Endothelial cell of umbilical vein (primary cell): Measurements from ENCODE around the gene MYRIP. TPM values are rescaled to one million over a fixed set of nuclear protein-coding genes. Genes with fewer than 3 reads are reported as not detected.

Source experiments
- BruUV-seq: library from RNA; stranded (reverse); fragments of 400-500 nt; replicated peaks from 2 replicates; lab custom pipeline; 2021; lab: Mats Ljungman, UMichigan
- CTCF ChIA-PET: fragments of 300-600, 350-600 bp; sonication (Branson Sonifier 250); formaldehyde crosslinking; loops from one replicate; lab custom pipeline; 2021; ENCODE audit warnings: antibody characterized with exemption, inconsistent platforms; lab: Charles Lee
- POLR2A ChIA-PET: fragments of 300-600, 350-600 bp; sonication (Branson Sonifier 250); formaldehyde crosslinking; loops from one replicate; lab custom pipeline; 2021; ENCODE audit warnings: antibody characterized with exemption, inconsistent platforms; lab: Charles Lee
- DNase-seq: peaks from one replicate; pipeline ENCODE4 v3.0.0-alpha.2; 2011; ENCODE audit warnings: low read depth, low spot score
- FAIRE-seq: peaks from 2 replicates; lab custom pipeline; 2011; peaks lifted over from hg19 to GRCh38; lab: Jason Lieb, UNC
- H2AFZ ChIP-seq: 2 replicates; pipeline ENCODE4 v1.6.0; 2012; ENCODE audit warnings: low read depth, low read length, control low read depth, inconsistent platforms
- H3K27ac ChIP-seq: 2 replicates; pipeline ENCODE4 v1.5.1; 2011; ENCODE audit warnings: low read depth, mild to moderate bottlenecking, control low read depth, low read length, moderate library complexity; ENCODE audit not compliant: insufficient read depth
- H3K27me3 ChIP-seq, 2 experiments: 2 replicates each; pipeline versions ENCODE4 v1.6.0 to v1.6.1; 2011; ENCODE audit warnings: low read length in 2 of 2, mixed read lengths in 1 of 2; ENCODE audit not compliant: control insufficient read depth in 2 of 2, insufficient read depth in 2 of 2
- H3K36me3 ChIP-seq, 2 experiments: 2 replicates in 1 of 2; 3 replicates in 1 of 2; pipeline ENCODE4 v1.5.1; 2011; ENCODE audit warnings: low read length in 2 of 2, mild to moderate bottlenecking in 1 of 2, moderate library complexity in 1 of 2; ENCODE audit not compliant: control insufficient read depth in 2 of 2, insufficient read depth in 2 of 2; ENCODE audit errors: extremely low read depth in 1 of 2
- H3K4me1 ChIP-seq: 3 replicates; pipeline ENCODE4 v1.5.1; 2011; ENCODE audit warnings: mild to moderate bottlenecking, low read length; ENCODE audit not compliant: control insufficient read depth, insufficient read depth; ENCODE audit errors: extremely low read depth
- H3K4me2 ChIP-seq: 2 replicates; pipeline ENCODE4 v1.6.1; 2011; ENCODE audit warnings: low read length, control low read depth, mixed read lengths; ENCODE audit not compliant: insufficient read depth
- H3K4me3 ChIP-seq, 3 experiments: fragments of 200-600 bp in 1 of 3; sonication (generic), shearing (Covaris generic) in 1 of 3; replicated peaks in 1 of 3; 2 replicates each; pipeline ENCODE4 v1.5.1; 2011 to 2016; ENCODE audit warnings: control low read depth in 3 of 3, low read length in 3 of 3, mild to moderate bottlenecking in 2 of 3, inconsistent platforms in 1 of 3, low read depth in 1 of 3, moderate library complexity in 1 of 3; ENCODE audit not compliant: insufficient read depth in 1 of 3
- H3K79me2 ChIP-seq: 2 replicates; pipeline ENCODE4 v1.6.0; 2012; ENCODE audit warnings: low read length, inconsistent platforms; ENCODE audit not compliant: control insufficient read depth, insufficient read depth
- H3K9ac ChIP-seq: replicated peaks from 2 replicates; pipeline ENCODE3; 2011; ENCODE audit warnings: low read length, control low read depth; ENCODE audit not compliant: insufficient read depth; ENCODE audit errors: extremely low read depth
- H3K9me1 ChIP-seq: replicated peaks from 3 replicates; pipeline ENCODE4 v1.6.0; 2011; ENCODE audit warnings: mild to moderate bottlenecking, low read length; ENCODE audit not compliant: control insufficient read depth, insufficient read depth; ENCODE audit errors: extremely low read depth
- H3K9me3 ChIP-seq: replicated peaks from 2 replicates; pipeline ENCODE4 v1.5.1; 2012; ENCODE audit warnings: low read length, inconsistent platforms; ENCODE audit not compliant: control insufficient read depth, insufficient read depth
- H4K20me1 ChIP-seq: replicated peaks from 2 replicates; pipeline ENCODE3; 2011; ENCODE audit warnings: mild to moderate bottlenecking, low read length; ENCODE audit not compliant: control insufficient read depth, insufficient read depth; ENCODE audit errors: extremely low read depth
- EZH2 ChIP-seq: IDR thresholded peaks from 2 replicates; pipeline ENCODE4 v1.6.1; 2012; ENCODE audit warnings: borderline replicate concordance, low read depth, mild to moderate bottlenecking, moderate library complexity, low read length, inconsistent platforms; ENCODE audit not compliant: severe bottlenecking
- FOS ChIP-seq: IDR thresholded peaks from 2 replicates; pipeline ENCODE4 v1.6.1; 2011; ENCODE audit warnings: mild to moderate bottlenecking, low read length, moderate library complexity, borderline replicate concordance; ENCODE audit not compliant: insufficient read depth
- GATA2 ChIP-seq: IDR thresholded peaks from 2 replicates; pipeline ENCODE4 v1.7.0; 2011; ENCODE audit warnings: low read depth, mild to moderate bottlenecking, moderate library complexity, mixed read lengths, low read length; ENCODE audit not compliant: insufficient read length, insufficient read depth
- JUN ChIP-seq: IDR thresholded peaks from 2 replicates; pipeline ENCODE4 v1.6.1; 2011; ENCODE audit warnings: borderline replicate concordance, low read depth; ENCODE audit not compliant: insufficient read length, insufficient read depth
- MYC ChIP-seq: IDR thresholded peaks from one replicate; pipeline ENCODE4 v1.6.1; 2011; ENCODE audit warnings: mild to moderate bottlenecking, low read depth, low read length
- POLR2A ChIP-seq: IDR thresholded peaks from 2 replicates; pipeline ENCODE4 v1.6.1; 2012; ENCODE audit warnings: low read depth, mild to moderate bottlenecking, control low read depth, low read length
- POLR2AphosphoS5 ChIP-seq: IDR thresholded peaks from 2 replicates; pipeline ENCODE4 v1.6.1; 2012; ENCODE audit warnings: low read depth, mild to moderate bottlenecking, control low read depth, low read length, moderate library complexity; ENCODE audit not compliant: insufficient read depth
- dilution Hi-C: fragments of 300-500 bp; cut with MboI; formaldehyde crosslinking; loops from one replicate; pipeline ENCODE4 v1.15.0; 2019; ENCODE audit warnings: low sequenced_read_pairs; ENCODE audit not compliant: extremely low pct_ligation_motif_present
- intact Hi-C: fragments of 100-400 bp; cut with micrococcal nuclease; formaldehyde crosslinking; loops from one replicate; pipeline ENCODE4 v1.10.0; 2022
- polyA plus RNA-seq, 4 experiments: library from polyadenylated mRNA; depleted of rRNA in 3 of 4; stranded (reverse) in 3 of 4; unstranded in 1 of 4; fragments of >200 nt; gene quantifications; 2 replicates each; pipeline versions ENCODE4 v1.2.1 to v1.2.3, GENCODE V29; 2011 to 2012; ENCODE audit warnings: missing spikeins in 1 of 4
- total RNA-seq: library from RNA; stranded (reverse); gene quantifications from 2 replicates; pipeline ENCODE4 v1.2.3, GENCODE V29; 2021
- TF ChIP-seq, protein P1 (sequence below): IDR thresholded peaks from 2 replicates; pipeline ENCODE4 v1.6.1; 2011; ENCODE audit not compliant: insufficient read depth, insufficient read length
- TF ChIP-seq, protein P2 (sequence below), 2 donors: IDR thresholded peaks; 1 replicate in 1 of 2; 2 replicates in 1 of 2; pipeline ENCODE4 v1.5.1; 2011; ENCODE audit warnings: low read length in 2 of 2, mild to moderate bottlenecking in 2 of 2, moderate library complexity in 2 of 2, control low read depth in 1 of 2, inconsistent platforms in 1 of 2, low read depth in 1 of 2; ENCODE audit not compliant: insufficient read depth in 1 of 2; ENCODE audit errors: extremely low read depth in 1 of 2

The MYRIP gene
- total and polyA plus RNA-seq, 2 donors (not counting 3 experiments of a cell fraction or from before 2014, with no cell fraction given), result 6.7 to 11.9 TPM

DNA sequence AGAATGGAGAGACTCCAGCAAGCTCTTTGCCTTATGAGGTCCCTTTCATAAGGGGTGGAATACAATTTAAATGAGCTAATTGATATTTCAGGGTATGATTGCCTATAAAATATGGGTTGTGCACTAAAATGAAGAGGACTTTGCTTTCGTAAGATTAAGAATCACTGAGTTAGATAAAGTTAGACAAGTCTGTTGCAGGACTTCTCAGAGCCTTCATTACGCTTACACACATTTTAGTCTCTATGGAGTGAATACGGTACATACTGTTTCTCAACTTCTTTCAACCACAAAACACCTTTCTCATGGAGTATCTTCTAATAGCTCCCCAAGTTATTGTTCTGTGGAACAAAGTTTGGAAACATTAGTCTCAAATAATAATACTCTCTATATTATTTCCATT is 17.8 kb upstream of the MYRIP start:
- no peaks in the 10 kb centered on the region for H3K36me3 ChIP-seq
- POLR2A ChIA-PET, result no interaction called here
- H3K9me3 ChIP-seq, result no peaks in the 10 kb centered on the region
- FAIRE-seq, result no peak
- no peak overlapping the region for H3K4me2 ChIP-seq
- H4K20me1 ChIP-seq, result no peaks in the 10 kb centered on the region
- no peak overlapping the region for H3K4me3 ChIP-seq
- no peak for DNase-seq
- BruUV-seq, result no TSS peak
- TF ChIP-seq POLR2AphosphoS5 (no peak), MYC (no peak), FOS (no peak), EZH2 (no peak), POLR2A (no peak), GATA2 (no peak), JUN (no peak)
- TF ChIP-seq, protein P1, sequence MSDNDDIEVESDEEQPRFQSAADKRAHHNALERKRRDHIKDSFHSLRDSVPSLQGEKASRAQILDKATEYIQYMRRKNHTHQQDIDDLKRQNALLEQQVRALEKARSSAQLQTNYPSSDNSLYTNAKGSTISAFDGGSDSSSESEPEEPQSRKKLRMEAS, result no peak
- TF ChIP-seq, protein P2, sequence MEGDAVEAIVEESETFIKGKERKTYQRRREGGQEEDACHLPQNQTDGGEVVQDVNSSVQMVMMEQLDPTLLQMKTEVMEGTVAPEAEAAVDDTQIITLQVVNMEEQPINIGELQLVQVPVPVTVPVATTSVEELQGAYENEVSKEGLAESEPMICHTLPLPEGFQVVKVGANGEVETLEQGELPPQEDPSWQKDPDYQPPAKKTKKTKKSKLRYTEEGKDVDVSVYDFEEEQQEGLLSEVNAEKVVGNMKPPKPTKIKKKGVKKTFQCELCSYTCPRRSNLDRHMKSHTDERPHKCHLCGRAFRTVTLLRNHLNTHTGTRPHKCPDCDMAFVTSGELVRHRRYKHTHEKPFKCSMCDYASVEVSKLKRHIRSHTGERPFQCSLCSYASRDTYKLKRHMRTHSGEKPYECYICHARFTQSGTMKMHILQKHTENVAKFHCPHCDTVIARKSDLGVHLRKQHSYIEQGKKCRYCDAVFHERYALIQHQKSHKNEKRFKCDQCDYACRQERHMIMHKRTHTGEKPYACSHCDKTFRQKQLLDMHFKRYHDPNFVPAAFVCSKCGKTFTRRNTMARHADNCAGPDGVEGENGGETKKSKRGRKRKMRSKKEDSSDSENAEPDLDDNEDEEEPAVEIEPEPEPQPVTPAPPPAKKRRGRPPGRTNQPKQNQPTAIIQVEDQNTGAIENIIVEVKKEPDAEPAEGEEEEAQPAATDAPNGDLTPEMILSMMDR (IDR thresholded peaks at IDR 0.05; ENCODE audit: extremely low read depth in 1 of 2, insufficient read depth in 1 of 2, low read depth in 1 of 2, low read length in 2 of 2), result no peak
- dilution Hi-C loops, result no loop called here
- no peak overlapping the region for H3K9ac ChIP-seq
- H3K79me2 ChIP-seq, result no peaks in the 10 kb centered on the region
- intact Hi-C loops, result no loop called here
- H3K27ac ChIP-seq, result no peak overlapping the region
- H2AFZ ChIP-seq, result no peak overlapping the region
- H3K4me1 ChIP-seq, result no peaks in the 10 kb centered on the region
- CTCF ChIA-PET, result interaction anchor here (2.0 kb wide), 1 partner anchor 21 kb away, joined by 5 read pairs; no protein-coding TSS in a partner anchor
- no peaks in the 10 kb centered on the region for H3K9me1 ChIP-seq
- no peaks in the 10 kb centered on the region for H3K27me3 ChIP-seq
